GM12865 (cell line): ENCODE data around the gene KRT80.

Experiments used
- DNase-seq: peaks from one replicate; pipeline ENCODE4 v3.0.0; 2010; ENCODE audit warnings: low read depth
- H3K4me3 ChIP-seq: 2 replicates; pipeline ENCODE4 v1.5.1; 2011; ENCODE audit warnings: mild to moderate bottlenecking, low read depth, low read length, control low read depth
- TF ChIP-seq, protein P1 (sequence below): IDR thresholded peaks from 2 replicates; pipeline ENCODE4 v1.5.1; 2011; ENCODE audit warnings: low read length, control low read depth, low read depth, inconsistent platforms; ENCODE audit not compliant: insufficient read depth; ENCODE audit errors: missing control alignments

KRT80 gene

DNA sequence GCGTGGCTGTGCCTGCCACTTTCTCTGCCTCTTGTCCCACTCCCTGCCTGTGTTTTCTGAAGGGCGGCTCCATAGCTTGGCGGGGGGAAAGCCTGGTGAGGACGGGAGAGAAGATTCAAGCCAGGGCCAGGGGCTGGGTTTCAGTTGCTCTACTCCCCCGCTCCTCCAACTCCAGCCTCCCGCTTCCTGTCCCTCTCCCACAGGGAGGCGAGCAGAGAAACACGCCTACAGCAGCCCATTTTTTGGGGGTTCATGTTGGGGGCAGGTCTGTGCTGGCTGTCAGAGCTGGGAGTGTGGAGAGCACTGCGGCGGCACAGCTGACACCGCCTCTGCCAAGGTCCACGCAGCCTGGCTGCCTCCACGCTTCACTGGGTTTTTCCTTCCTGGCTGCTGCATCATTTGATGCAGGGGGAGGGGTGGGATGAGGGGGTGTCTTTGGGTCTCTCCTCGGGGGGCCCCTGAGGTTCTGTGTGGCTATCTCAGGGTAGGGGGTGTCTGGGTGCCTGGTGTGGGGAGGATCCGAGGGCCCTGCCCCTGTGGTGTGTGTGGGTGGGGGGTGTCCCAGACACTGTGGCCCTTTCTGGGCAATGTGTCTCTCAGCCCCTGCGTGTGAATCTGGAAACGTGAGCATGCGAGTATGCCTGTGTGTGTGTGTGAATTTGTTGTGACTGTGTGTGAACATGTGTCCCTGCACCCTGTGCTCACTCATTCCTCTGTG lies 10.7 kb upstream of the KRT80 start:
- no peak for DNase-seq
- TF ChIP-seq, protein P1, sequence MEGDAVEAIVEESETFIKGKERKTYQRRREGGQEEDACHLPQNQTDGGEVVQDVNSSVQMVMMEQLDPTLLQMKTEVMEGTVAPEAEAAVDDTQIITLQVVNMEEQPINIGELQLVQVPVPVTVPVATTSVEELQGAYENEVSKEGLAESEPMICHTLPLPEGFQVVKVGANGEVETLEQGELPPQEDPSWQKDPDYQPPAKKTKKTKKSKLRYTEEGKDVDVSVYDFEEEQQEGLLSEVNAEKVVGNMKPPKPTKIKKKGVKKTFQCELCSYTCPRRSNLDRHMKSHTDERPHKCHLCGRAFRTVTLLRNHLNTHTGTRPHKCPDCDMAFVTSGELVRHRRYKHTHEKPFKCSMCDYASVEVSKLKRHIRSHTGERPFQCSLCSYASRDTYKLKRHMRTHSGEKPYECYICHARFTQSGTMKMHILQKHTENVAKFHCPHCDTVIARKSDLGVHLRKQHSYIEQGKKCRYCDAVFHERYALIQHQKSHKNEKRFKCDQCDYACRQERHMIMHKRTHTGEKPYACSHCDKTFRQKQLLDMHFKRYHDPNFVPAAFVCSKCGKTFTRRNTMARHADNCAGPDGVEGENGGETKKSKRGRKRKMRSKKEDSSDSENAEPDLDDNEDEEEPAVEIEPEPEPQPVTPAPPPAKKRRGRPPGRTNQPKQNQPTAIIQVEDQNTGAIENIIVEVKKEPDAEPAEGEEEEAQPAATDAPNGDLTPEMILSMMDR: no peak
- H3K4me3 ChIP-seq: no peak overlapping the region

DNA sequence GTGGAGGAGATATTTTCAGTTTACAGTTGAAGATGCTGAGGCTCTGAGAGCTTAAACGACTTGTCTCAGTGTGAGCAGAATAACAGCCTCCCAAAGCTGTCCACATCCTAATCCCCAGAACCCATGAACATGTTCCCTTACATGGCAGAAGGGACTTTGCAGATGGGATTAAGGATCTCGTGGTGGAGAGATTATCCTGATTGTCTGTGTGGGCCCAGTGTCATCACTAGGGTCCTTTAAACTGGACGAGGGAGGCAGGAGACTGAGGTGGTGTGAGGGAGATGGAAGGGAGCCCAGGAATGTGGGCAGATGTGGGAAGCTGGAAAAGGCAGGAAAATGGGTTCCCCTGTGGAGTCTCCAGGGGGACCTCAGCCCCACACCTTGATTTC lies 9.6 kb upstream of the KRT80 start:
- TF ChIP-seq, protein P1: no peak
- H3K4me3 ChIP-seq: no peak overlapping the region
- DNase-seq: no peak

GRCh38 chr12:52200781-52201450 lies 9.1 kb upstream of the KRT80 start:
- TF ChIP-seq, protein P1: no peak
- DNase-seq: no peak
- no peak overlapping the region for H3K4me3 ChIP-seq

DNA sequence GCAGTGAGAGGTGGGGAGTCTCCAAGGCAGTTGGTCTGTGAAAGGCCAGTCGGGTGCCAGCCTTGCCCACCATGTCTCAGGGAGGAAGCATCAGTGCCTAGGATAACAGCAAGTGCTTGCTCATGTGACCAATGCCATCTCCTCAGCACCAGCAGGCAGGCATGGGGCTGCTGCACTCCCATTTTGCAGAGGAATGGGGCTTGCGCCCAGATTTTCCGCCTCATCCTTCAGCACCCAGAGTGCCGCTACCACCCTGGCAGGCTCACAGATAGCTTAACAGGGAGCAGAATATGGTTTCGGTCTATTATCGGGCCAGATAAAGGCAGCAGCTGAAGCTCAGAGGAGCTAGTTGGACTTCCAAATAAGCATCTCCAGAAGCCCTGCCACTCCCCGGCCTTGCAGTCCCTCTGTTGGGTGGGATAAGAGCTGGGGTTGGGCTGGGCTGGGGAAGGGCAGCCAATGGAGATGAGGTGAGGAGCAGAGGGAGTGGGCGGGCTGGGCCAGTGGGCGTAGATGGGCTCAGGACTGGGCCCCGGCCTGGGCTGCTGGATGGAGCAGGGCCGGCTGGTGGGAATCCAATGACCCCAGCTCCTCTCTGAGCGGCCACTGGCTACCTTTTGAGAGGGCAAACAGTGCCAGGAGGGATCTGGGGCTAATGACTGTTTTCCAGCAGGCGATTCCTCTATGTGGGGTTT lies 8.4 kb upstream of the KRT80 start:
- TF ChIP-seq, protein P1: no peak
- no peak for DNase-seq
- no peak overlapping the region for H3K4me3 ChIP-seq

DNA sequence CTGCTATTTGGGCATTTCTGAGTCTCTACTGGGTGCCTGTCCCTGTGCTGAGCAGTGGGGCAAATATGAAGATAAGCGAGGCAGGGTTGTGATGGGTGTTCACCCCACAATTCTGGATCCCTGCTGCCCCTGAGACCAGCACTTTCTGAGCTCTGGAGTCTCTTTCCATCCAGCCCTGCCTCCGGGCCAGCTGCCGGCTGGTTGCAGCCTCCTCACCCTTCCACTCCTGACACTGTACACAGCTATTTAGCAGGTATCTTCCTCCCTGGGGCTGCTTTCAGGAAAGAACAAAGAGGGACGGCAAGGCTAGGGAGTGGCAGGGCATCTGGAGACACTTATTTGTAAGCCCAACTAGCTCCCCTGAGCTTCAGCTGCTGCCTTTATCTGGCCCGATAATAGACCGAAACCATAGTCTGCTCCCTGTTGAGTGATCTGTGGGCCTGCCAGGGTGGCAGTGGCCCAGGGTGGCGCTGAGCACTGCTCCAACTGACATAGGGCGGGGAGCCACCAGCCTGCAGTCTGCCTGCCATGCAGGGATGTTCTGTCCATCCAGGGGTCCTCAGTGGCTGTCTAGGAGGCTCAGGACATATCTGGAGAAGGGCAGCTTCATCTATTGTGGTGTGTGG lies 7.6 kb upstream of the KRT80 start:
- H3K4me3 ChIP-seq: no peak overlapping the region
- TF ChIP-seq, protein P1: no peak
- DNase-seq: no peak

- no peak for DNase-seq
- H3K4me3 ChIP-seq: no peak overlapping the region
- TF ChIP-seq, protein P1: no peak
Measured at GRCh38 chr12:52198454-52199215, 6.8 kb upstream of the KRT80 start.
